ELF-1 (cell line): ENCODE results near the gene PDZD8.
"Not testable (repeated sequence)": the region's sequence is repeated elsewhere in the genome, so short reads cannot be mapped to it uniquely, and the experiment has no call there.

ENCODE experiments used
- DNase-seq: peaks from one replicate; pipeline ENCODE4 v3.0.0-alpha.2; 2016; ENCODE audit warnings: low read depth, low spot score

The PDZD8 gene

DNA sequence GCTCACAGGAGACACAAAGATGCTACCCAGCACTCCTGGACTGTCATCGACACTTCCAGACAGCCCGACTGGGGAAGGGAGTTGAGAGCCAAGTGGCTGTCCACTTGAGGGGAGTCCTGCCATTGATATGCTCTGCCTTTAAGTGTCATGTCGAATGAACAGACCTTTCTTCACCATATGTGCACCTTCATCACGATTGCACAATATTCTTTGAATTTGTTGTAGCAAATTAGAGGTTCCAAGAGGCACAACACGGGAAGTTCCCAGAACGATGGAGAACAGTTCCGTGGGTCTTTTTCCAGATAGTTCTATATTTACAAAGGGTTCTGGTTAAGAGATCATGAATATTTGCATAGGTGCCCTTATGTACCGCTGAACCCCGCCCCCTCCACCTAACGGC lies 118.3 kb downstream of the PDZD8 start:
- no peak for DNase-seq

DNA sequence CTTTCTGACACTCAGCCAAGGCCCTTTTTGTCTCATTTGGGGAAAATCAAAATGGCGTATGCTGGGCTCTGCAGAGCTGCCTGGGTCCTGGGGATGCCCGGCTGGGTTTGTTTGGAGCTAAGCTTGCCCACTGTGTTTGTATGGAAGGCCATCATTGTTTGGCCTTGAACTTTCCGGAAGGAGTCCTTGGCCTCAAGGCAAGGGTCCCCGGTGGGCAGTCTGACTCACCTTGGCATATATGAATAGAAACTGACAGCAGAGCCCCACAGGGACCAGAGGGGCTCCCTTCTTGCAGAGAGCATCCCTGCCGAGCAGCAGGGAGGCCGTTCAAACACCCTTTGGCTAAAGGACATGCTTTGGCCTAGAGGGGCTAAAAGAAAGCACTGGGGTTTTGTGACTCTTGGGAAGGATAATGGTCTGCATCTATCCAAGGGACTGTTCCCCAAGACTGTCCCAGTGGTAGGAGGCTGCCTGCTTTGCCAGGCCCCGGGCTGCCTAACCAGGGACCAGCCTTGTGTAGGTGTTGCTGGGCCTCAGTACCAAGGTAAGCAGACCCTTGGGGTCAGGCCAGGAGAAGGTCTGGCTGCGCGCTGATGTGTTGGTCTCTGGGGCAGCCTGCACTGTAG lies 119.3 kb downstream of the PDZD8 start:
- DNase-seq, result no peak

GRCh38 chr10:117254774-117255735 lies 120.2 kb downstream of the PDZD8 start:
- no peak for DNase-seq

DNA sequence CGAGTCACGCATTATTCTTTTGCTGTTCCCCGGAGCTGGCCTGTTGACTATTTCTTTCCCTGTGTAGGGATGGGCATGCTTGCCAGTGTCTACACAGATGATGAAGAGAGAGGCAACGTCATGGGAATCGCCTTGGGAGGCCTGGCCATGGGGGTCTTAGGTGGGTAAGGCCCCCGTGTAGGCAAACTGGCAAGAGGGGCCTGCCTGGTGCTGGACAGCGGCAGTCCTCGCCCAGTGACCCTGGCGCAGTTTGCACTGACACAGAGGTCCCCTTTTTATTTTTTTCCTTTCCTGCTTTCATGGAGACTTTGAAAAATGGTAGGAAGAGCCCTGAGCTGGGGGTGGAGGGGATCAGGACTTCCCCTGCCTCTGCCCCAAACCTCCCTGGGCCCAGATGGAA lies 120.9 kb downstream of the PDZD8 start:
- no peak for DNase-seq

DNA sequence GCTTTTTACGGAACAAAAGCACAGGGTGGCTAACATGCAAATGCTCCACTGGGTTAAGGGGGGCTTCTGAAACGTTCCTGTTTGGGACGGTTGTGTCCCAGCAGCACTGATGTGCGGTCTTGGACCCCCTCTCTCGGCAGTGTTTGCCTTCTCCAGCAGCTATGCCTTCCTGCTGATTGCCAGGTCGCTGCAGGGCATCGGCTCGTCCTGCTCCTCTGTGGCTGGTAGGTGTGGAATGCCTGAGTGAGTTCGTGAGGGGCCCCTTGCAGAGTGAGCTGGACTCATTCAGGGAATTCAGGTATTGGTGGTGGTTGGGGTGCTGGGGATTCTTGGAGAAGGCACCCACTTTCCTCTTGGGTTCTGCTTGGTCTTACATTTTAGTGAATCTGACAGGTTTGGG lies 121.3 kb downstream of the PDZD8 start:
- DNase-seq, result peak; percentile 53

GRCh38 chr10:117250411-117250810 lies 124.8 kb downstream of the PDZD8 start:
- DNase-seq, result no peak

DNA sequence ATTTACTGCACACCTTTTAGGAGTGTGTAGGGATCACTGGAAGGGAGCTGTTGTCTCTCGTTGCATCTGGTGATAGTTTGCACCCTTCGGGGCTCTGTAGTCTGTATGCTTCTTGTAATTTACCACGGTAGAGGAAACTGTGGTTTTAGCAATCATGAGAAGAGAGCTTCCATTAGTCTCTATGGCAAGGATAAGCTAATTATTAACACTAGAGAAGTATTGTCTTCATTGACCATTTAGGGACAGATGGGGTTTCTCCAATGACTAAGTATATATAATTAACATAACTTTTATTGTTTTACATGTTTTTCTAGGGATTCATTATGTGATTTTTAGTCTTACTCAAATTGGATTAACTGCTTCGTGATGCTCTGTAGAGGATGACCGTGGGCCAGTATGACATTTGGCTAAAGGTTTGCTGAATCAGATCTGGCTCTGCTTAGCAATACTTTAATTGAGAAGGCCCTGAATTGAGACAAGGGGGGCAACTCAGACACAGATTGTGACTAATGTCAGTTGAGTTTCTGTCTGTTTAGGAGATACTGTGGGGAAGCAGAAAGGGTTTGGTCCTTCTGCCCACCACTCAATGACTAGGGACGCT lies 125.6 kb downstream of the PDZD8 start:
- DNase-seq, result no peak

DNA sequence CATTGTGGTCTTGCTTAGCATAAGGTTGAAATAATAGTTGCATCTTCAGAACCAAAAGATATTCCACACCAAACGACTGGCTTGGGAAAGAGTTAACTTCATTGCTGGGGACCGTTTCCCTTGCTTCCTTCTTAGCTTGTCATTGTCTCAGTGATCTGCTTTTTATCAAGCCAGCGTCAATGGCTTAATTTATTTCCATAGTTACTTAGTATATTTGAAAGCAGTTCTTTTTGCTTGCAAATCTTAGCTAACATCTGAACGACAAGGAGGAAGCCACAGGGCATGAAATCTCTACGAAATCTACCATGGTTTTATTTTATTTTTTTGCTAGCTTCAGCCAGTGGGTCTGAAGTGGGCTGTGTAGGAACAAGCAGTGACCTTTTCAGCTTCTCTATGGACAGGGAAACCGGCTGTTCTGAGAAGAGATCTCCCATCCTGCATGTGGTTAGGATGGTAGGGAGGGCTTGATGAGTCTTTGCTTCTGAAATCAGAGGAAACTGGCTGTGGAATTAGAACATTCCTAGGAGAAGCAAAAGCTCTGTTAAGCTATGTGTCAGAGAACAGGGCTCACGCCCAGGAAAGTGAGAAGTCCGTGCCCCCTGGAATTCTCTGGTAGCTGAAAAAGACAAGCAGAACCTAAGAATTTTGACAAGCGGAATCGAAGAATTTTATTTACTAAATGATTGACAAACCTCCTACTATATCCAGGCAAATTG lies 126.3 kb downstream of the PDZD8 start:
- no peak for DNase-seq

GRCh38 chr10:117246997-117247671 lies 128.1 kb downstream of the PDZD8 start:
- no peak for DNase-seq

GRCh38 chr10:117242463-117242832 lies 132.8 kb downstream of the PDZD8 start:
- no peak for DNase-seq

DNA sequence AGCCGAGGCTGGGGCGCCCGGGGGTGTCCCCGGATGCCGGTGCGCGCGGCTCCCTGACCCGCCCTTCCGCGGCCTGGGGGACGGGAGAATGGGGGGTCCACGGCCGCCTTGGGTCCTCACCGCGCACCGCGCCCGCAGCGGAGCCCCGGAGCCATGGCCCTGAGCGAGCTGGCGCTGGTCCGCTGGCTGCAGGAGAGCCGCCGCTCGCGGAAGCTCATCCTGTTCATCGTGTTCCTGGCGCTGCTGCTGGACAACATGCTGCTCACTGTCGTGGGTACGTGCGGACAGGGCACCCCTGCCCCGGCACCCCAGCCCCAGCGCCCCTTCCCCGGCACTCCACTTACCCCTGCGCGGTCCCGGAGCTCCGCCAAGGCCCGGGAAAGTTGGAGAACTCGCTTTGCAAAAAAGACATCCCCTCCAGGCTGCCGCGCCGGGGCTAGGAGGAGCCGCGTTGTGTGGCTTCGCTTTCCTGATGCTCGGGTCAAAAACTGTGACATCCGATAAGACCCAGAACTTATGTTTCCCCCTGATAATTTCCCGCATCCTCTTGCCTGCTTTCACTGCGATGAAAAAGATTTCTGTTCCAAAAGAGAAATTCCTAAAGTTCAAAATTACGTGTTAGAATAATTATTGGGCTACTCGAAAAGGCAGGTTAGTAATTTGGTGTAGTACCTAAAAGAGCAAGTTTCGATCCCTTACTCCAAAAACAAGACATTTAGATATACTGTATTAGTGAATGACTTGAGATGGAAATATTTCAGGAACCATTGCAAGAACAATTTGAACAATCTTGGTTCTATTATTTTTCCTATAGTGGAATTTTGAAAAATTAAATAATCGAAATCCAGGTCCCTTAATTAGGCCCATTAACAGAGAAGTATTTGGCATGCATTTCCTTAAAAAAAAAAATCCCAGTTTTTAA lies 133.4 kb downstream of the PDZD8 start:
- no peak for DNase-seq

DNA sequence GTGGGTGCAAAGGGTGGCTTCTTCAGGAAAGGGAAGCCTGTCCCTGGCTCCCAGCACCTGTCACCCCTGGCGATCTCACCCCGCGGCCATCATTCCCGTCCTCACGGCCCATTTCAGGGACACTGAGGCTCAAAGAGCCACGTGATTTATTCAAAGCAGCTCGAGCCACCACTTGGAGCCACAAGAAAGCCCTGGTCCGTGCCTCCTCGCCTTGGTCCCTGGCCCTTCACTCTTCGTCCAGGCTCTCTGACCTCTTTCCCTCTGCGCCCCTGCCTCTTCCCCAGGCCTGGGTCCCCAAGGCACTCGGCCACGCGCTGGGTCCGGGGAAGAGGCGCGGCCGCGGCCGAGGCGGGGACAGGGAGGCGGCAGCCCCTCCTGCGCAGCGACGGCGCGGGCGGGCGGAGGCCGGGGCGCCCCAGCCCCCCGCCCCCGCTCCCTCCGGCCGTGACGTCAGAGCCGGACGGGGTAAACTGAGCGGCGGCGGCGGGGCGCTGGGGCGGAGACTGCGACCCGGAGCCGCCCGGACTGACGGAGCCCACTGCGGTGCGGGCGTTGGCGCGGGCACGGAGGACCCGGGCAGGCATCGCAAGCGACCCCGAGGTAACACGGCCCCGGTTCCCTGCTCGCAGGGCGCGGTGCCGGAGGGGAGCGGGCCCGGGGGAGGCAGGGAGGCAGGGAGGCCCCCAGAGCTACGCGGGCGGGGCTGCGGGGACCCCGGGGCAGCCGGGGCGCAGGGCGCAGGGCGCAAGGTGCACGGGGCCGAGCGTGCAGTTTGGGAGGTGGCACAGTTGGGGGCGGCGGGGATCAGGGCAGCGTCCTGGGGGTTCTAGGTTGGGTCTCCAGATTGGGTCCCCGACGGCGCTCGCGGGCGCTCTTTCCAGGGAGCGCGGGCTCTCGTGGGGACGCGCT lies 134.4 kb downstream of the PDZD8 start, which contains the start of gene SLC18A2:
Gene SLC18A2 (plus strand): TSS at position 494 of the 909 bp plus-strand sequence. CDS start 580 bp downstream, outside the sequence.
- DNase-seq, result no peak

GRCh38 chr10:117239721-117240620 lies 135.3 kb downstream of the PDZD8 start:
- no peak for DNase-seq

DNA sequence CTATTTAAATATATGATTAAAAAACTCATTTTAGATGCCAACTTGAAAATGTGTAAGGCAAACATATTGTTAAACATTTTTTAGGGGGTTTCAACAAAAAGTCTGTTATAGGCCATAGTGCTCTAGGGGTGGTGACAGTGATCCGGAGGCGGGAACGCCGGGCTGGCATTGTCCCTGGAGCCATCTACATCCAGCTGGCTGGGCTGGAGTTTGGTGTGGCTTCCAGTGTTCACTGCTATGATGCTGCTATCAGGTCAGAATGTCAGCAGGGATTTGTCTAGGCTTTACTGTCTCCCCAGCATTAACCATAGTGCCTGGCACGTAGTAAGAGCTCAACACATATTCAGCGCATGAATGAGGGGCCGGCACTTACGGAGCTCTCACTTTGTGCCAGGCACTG lies 136.2 kb downstream of the PDZD8 start:
- no peak for DNase-seq

DNA sequence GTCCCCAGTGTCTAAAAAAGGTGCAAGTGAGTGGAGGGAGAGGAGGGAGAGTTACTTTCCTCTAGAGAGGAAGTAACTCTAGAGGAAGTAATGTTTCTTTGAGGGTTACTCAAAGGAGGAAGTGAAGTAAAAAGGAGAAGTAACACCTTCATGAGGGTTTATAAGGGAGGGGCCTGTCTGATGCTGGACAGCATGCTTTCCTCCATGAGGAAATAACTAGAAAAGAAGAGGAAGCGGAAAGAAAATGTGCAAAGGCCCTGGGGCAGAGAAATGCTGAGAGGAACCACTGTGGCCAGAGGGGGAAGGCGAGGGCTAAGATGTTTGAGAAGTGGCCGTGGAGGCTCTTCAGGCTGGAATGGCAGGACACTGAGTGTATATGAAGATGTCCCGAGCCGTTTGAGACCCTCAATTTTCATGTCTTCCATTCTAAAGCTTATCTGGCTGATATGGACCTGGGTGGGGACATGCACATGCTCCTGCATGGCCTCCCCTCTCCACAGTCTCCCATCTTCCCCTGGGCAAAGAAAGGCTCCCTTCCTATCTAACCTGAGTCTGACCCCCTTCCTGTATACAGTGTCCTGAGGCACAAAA lies 137.7 kb downstream of the PDZD8 start:
- DNase-seq, result no peak

DNA sequence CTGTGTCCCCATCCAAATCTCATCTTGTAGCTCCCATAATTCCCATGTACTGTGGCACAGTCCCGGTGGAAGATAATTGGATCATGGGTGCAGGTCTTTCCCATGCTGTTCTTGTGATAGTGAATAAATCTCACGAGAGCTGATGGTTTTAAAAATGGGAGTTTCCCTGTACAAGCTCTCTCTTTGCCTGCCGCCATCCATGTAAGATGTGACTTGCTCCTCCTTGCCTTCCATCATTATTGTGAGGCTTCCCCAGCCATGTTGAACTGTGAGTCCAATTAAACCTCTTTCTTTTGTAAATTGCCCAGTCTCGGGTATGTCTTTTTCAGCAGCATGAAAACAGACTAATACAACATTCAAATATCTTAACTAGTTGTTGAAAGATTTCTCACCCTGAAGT lies 145.1 kb downstream of the PDZD8 start:
- not testable (repeated sequence) for DNase-seq

GRCh38 chr10:117228210-117228609 lies 147.0 kb downstream of the PDZD8 start:
- DNase-seq, result no peak
